ENCODE results near the gene SPATA9.
A peak's percentile ranks its signal among the peaks of the same experiment; 100 is the strongest.
"Not testable (repeated sequence)": the region's sequence is repeated elsewhere in the genome, so short reads cannot be mapped to it uniquely, and the experiment has no call there.

Gene SPATA9

DNA sequence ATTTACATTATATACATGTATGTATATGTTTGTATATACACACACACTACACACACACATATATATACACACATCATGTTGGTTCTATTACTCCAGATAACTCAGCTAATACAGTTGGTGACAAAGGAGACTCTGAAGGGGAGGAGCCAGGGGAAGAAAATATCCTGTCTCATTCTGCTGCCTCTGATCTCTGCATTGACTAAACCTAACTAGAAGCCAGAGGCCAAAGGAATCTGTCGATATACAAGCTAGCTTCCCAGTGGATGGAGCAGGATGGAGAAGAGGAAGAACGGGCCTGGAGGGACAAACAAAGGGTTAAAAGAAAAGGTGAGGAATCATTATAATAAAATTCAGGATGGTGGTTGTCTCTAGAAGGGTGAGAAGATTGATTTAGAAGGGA, 34.6 kb upstream of the SPATA9 start:
- DNase-seq (ENCODE audit: low spot score), result no peak

DNA sequence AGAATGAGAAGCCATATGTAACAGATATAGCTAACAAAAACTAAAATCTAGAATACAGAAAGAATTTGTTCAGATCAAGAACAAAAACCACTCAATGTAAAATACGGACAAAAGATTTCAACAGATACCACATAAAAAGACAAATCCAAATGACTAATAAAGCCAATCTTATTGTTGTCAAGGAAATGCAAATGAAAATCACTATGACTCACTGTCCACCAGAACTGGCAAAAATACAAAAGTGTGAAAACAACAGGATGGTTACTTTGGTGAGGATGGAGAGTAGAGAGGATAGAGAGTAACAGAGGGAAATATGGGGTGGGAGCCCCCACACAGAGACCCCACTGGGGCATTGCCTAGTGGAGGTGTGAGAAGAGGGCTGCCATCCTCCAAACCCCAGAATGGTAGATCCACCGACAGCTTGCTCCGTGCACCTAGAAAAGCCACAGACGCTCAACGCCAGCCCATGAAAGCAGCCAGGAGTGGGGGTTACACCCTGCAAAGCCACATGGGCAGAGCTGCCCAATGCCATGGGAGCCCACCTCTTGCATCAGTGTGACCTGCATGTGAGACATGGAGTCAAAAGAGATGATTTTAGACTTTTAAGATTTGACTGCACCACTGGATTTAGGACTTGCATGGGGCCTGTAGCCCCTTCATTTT, 33.1 kb upstream of the SPATA9 start:
- no peak for DNase-seq (ENCODE audit: low spot score)

DNA sequence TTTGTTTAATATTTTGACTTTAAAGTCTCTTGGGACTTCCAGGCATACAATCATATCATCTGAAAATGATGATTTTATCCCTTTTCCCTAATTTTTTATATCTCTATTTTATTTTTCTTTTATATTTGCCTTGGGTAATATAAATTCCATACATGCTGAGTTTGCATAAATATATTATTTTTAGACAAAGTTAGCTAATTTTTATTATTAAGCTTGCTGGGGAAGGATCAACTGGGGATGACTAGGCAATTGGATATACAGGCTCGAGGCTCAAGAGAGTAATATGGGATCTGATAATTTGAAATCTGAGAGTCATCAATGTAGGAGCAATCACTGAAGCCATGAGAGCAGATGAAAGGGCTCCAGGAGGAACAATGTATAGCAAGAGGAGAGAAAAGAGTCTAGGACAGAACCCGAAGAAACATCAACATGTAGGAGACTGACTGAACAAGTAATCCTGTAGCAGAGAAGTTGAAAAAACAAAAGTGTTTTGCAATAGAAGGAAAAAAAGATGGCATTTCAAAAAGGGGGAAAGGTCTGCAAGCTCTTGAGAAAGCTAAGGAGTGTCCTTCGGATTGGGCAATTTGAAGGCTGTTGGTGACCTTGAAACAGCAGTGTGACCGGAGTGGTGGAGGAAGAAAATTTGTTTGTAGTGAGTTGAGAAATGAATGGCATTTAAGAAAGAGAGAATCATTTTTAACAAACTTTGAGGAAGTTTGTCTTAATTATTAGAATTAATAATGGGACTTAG, 31.3 kb upstream of the SPATA9 start:
- DNase-seq (ENCODE audit: low spot score), result no peak

DNA sequence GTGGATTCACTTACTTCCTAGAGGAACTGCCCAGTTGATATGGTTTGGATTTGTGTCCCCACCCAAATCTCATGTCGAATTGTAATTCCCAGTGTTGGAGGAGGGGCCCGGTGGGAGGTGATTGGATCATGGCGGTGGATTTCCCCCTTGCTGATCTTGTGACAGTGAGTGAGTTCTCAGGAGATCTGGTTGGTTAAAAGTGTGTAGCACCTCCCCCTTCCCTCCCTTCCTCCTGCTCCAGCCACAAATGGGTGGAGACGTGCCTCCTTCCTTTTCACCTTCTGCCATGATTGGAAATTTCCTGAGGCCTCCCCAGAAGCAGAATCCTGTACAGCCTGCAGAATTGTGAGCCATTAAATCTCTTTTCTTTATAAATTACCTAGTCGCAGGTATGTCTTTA, 30.5 kb upstream of the SPATA9 start:
- not testable (repeated sequence) for DNase-seq (ENCODE audit: low spot score)

DNA sequence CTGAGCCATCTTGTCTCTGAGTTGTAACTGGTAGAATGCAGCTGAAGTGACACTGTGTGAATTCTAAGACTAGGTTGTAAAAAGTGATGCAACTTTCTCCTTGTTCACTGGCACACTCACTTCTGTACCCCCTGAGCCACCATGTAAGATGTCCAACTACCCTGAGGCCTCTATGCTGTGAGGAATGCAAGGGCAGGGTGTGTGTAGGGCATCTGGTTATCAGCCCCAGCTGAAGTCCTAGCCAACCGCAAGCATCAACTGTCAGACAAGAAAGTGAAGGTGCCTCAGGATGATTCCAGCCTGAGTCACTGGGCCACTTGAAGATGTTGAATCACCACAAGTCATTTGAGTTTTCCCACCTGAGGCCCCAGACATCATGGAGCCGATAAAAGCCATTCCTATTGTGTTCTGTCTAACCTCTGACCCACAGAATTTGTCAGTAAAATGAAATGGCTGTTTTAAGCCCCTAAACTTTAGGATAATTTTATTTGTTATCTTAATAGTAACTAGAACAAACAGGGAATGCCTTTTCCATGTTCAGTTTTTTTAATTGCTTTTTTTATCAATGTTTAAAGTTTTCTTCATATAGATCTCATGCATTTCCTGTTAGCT, 29.7 kb upstream of the SPATA9 start:
- DNase-seq (ENCODE audit: low spot score), result peak; percentile 94

DNA sequence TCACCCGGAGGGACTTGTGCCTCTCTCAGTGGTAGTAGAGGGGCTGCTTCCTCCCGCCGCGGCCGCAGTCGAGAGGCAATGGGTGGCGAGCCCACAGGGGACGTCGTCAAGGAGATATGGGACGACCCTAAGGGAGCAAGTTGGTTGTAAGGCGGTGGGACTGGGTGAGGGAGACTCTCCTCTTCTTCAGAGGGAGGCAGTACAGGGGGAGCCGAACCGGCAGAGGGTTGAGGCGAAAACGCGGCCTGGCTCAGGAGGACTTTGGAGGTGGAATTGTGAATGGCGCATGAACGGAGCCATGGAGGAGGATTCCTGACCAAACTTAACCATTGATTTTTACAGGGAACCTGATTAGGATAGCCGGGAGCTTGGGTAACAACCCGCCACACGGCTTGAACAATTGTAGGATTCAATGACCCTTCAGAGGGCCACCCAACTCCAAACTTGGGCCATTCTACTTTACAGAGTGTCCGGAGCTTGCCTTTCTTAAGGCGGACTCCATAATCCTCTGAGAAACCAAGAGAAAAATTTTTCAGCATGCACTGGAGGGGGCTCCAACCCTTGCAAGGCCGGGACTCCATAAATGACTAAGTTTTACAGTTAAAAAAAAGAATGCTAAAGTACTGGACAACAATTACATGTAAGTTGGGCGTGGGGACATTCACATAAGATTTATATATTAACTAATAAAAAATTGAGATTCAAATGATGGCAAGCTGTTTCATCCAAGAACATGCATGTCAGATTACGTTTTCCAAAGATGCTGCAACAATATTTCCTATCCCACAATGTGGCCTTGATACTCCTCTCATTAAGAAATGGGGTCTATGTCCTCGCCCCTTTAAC, 28.9 kb upstream of the SPATA9 start:
- DNase-seq (ENCODE audit: low spot score), result no peak

DNA sequence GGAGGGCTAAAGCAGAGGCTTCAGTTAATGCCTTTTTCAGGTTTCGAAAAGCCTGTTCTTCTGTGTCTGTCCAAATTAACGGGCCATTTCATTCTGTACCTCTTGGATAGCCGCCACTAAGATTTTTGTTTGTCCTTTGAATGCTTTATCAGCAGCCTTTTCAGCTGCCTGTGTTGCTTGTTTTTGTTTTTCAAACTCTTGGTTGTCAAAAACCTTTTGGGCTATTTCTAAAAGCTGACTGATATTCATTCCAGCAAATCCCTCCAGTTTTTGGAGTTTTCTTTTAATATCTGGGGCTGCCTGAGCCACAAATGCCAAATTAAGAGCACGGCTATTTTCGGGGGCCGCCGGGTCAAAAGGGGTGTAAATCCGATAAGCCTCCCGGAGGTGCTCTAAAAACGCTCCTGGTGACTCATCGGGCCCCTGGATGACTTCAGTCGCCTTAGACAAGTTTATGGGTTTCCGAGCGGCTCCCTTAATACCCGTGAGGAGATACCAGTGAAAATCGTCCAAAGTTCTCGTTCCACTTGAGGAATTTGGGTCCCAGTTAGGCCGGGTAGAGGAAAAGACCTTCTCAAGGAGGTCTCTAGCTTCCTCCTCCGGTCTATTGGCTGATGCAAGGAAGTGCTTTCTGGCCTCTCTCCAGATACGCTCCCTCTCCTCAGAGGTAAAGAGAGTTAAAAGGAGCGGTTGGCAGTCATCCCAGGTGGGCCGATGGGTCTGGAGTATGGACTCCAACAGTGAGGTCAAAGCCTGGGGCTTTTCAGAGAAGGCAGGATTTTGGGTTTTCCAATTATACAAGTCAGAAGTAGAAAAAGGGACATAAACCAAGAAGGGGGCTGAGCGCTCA, 28.1 kb upstream of the SPATA9 start:
- DNase-seq (ENCODE audit: low spot score), result peak; percentile 70

DNA sequence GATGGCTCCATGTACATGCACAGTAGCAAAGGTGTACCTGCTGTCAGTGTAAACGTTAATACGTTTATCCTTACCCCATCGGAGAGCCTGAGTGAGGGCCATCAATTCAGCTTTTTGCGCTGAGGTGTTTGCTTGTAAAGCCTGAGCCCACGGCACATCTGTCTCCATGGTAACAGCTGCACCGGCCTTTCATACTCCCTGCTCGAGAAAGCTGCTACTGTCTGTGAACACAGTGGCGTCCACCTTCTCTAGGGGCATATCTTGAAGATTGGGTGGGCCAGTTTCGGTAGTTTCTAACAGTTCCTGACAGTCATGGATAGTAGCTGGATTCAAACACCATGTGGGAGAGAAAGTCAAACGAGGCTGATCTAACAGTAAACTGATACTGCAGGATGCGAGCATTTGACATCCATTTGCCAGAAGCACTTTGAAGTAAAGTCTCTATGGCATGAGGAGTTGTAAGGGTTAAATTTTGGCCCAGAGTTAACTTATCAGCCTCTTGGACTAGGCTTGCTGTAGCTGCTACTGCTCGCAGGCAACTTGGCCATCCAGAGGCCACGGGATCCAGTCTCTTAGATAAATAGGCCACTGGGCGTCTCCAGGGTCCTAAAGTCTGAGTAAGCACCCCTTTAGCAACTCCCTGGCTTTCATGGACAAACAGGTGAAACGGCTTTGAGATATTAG, 27.3 kb upstream of the SPATA9 start:
- no peak for DNase-seq (ENCODE audit: low spot score)

DNA sequence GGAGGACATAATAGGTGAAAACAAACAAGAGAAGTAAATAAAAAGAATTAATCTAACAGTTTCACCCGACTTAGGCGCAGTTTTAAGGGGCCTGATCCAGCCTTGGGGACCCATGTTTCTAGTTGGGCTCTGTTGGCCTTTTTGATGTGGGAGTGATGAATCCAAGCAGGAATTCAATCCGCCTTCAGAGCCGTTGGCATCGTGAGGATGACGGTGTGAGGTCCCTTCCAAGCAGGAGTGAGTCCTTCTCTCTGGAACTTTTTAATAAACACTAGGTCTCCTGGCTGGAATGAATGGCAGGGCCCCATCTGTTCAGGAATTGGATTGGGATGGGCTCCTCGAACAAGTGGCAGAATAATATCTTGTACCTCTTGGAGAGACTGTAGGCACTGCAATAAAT, 26.1 kb upstream of the SPATA9 start:
- no peak for DNase-seq (ENCODE audit: low spot score)

DNA sequence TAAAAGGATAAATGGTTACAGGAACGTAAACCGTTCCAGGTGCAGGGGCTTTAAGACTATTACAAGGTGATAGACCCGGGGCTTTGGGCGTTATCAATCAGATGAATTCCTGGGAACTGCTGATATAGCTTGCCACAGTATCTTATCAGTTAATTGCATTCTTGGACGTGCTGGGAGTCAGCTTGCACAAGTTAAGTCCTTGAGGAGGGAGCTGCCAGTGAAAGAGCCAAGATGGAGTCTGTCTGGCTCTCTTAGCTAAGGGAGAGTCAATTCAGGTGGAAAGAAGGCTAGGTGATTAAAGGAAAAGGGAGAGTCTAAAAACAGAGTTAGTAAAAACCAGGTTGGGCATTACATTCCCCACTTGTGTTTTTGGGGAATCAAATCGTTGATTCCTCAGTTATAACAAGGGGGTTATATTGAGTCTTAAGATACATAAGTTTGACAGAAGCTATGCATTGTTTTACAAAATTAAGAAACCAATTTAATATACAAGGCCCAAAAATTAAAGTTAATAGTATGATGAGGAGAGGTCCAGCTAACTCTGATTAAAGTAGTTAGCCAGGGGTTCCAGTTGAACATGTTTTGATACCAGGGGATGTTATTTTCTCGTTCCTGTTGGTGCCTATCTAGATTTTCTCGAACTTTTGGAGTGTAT, 24.9 kb upstream of the SPATA9 start:
- DNase-seq (ENCODE audit: low spot score), result not testable (repeated sequence)

DNA sequence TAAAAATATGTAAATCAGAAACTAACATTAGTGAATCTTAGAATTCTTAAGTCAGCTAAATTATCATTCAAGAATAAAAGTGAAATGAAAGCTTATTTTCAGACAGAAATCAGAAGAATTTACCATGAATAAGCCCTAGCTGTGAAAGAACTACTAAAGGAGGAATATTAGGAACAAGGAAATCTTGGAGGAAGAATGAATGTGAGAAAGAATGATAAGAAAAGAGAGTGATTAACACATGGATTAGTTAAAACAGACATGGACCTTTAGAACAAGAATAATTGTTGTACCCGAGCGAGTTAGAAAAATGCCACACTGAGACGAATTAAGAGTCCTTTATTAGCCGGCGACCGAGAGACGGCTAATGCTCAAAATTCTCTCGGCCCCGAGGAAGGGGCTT, 24.3 kb upstream of the SPATA9 start:
- no peak for DNase-seq (ENCODE audit: low spot score)

DNA sequence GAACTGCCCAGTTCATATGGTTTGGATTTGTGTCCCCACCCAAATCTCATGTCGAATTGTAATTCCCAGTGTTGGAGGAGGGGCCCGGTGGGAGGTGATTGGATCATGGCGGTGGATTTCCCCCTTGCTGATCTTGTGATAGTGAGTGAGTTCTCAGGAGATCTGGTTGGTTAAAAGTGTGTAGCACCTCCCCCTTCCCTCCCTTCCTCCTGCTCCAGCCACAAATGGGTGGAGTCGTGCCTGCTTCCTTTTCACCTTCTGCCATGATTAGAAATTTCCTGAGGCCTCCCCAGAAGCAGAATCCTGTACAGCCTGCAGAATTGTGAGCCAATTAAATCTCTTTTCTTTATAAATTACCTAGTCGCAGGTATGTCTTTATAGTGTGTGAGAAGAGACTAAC, 23.4 kb upstream of the SPATA9 start:
- not testable (repeated sequence) for DNase-seq (ENCODE audit: low spot score)

DNA sequence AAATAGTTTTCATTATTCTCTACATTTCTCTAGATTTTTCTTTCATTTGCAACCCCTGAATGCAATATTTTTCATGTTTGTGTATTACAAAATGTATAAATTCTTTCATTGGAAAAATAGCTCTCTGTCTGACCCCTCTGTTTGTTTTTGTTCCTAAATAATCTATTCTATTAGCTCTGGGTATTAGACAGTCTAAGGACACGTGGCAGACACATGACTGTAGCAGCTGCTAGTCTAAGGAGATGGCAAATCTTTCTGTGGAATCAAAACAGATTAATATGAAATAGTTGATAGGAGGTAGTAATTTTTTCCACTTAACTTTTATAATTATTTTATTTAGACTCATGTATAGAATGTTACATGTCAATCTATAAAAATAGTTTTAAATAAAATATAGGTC, 21.4 kb upstream of the SPATA9 start:
- no peak for DNase-seq (ENCODE audit: low spot score)

DNA sequence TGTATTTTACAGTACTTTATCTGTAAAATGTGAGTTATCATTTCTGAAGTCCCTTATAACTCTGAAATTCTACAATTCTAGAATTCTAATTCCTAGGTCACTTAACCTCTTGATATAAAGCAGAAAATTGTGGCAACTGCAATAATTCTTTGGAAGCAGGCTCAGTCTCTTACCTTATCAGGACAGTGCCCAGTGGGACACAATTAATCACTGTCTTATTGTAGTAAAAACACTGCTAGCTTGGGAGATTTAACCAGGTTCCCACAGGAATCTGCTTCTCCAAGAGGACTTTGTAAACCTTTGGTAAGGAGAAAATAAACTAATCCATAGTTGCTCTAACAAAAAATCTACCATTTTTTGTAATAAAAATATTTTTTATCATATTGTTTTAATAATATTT, 18.3 kb upstream of the SPATA9 start:
- DNase-seq (ENCODE audit: low spot score), result no peak

DNA sequence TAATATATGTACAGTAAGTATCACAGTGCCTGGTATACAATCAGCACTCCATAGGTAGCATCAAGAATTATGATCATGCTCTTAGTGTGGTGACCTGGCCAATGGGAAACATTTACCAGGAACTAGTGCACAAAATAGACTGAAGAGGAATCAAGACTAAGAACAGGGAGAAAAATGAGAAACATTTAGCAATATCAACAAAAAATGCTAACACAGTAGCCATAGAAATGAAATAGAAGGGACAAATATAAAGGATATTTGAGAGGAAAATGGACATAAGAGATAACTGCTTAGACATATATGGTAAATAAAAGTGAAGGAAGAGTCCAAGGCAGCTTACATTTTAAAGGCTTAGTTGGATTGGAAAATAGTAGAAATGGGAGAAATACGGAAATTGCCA, 16.5 kb upstream of the SPATA9 start:
- DNase-seq (ENCODE audit: low spot score), result no peak

DNA sequence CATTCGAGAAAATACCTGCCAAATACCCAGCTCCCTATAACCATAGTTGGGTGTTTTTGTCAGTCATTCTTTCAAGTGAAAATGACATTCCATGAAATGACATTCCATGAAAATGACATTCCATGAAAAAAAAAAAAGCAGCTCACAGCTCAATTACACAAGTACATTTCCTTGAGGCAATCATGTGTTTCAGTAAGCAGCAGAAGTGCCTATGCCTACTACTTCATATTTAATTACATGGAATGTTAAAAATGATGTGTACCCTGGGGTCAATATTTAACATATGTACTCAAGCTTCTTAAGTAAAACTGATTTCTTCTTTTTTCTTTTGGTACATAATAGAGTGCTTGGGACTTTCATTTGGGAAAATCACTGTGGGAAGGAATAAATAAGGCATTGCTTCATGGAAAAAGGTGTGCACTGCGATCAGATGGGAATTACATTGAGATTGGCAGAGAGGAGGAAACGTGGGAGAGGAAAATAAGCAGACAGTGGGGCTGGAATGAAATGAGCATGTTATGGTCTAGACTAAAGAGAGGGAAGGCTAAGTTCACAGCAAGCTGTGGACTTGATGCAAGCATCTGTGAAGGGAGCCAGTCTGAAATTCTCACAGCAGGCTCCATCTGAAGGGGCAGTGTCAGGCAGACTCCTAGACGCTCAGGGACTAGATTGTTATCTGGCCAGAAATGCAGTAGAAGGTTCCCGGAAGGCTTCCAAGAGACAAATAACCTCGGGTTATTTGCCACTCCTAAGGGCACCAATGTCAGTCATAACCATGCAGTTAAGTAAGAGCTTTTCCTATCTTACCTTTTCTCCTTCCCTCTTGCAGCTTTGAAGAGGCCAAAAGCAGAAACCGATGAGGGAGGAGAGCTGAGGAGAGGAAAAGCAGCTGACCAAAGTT, 15.2 kb upstream of the SPATA9 start:
- peak; percentile 11 for DNase-seq (ENCODE audit: low spot score)

DNA sequence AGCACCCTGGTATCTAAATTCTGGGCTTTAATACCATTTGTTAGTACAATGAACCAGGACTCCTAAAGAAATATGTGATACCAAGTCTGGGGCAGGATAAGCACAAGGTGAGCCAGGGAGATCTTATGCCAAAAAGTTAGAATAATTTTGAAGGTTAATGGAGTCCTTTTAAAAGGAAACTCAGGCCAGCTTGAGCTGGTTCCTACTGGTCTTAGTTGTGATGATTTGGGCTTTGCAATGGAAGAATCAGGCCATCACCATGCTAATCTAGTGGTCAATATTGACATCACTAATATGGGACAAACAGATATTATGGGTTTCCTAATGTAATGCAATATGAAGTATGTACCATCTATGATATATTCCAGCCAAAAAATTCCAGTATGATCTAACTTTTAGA, 7.5 kb upstream of the SPATA9 start:
- no peak for DNase-seq (ENCODE audit: low spot score)

DNA sequence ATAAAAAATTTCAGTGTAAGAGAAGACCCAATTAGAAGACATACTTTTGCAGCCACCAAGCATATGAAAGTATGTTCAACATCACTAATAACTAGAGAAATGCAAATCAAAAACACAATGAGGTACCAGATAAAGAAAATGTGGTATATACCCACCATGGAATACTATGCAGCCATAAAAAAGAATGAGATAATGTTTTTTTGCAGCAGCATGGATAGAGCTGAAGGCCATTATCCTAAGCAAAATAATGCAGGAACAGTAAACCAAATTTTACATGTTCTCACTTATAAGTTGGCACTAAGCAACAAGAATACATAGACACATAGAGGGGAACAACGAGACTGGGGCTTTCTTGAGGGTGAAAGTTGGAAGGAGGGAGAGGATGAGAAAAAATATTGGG, 6.9 kb upstream of the SPATA9 start:
- DNase-seq (ENCODE audit: low spot score), result no peak

DNA sequence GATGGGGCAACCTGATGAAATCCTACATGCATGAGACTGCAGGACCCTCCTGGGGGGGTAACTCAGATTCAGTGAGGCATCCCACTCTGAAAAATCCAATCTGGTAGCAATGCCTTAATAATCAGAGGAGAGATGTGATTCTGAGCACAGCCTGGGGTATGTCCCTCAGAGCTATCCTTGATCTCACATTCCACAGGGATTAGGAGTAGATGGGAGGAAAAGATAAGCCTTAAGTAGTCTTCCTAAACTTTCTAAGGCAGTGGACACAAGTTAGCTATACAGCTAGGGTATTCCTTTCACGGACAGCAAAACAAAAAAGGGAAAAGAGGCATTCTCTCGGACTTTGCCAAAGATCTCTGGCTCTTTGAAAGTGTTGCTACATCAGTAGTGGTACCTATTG, 3.9 kb upstream of the SPATA9 start:
- no peak for DNase-seq (ENCODE audit: low spot score)
